Activated CD4-positive, alpha-beta T cell treated with anti-CD3 and anti-CD28 coated beads, Interleukin-2, amount 50 U/mL, for 48 hours (primary cell): ENCODE data around the gene MRGPRE.

Experiments
- DNase-seq, 2 experiments: peaks; one replicate each; pipeline ENCODE4 v3.0.0-alpha.2; 2020

The MRGPRE gene

DNA sequence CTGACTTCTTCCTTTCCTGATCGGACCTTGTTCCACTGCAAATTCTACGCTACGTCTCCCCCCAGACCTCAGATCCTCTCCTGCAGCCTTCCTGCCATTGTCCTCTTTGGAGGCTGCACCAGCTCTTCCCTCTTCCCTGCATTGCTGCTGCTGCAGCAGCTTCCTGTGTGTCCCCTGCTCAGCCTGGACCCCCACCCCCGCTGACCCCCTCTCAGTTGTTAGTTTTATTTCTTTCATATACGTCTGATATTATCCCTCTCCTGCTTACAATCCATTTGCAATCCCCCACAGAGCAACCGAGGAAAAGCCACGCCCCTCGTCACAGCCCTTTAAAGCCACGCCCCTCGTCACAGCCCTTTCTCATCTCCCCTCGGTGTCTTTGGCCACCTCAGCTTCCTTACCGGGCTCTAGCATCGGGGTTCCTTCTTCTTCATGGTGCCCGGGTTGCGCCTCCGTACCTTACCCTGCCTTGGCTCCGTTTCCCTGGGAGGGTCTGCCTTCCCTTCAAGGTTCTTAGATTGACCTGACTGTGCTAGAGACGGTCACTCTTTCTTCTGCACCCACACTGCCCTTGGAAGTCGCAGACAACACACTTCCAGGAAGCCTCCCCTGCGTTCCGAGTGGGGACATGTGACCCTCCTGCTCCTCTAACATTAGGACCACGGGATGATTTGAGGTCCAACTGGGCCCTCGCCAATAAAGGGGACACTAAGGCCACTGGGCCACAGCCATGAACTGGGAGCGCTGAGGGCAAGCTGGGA lies 18.4 kb downstream of the MRGPRE start:
- DNase-seq, result no peak

DNA sequence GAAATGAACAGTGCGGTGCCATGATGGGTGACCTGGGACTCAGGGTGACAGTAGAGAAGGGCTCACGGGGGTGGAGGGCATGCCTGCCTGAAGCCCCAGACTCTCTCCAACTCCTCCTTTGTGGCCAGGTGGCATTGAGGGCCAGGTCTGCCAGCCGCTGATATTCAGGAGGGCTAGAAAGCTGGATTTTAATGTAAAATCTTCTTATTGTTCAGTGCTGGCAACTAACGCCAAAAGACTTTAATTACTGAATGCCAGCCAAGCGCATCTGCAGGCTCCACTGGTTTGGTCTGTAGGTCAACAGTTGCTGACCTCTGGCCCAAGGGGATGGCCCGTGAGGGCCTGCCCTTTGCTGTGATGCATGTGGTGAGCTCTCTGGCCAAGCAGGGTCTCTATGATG lies 23.9 kb downstream of the MRGPRE start:
- no peak for DNase-seq

DNA sequence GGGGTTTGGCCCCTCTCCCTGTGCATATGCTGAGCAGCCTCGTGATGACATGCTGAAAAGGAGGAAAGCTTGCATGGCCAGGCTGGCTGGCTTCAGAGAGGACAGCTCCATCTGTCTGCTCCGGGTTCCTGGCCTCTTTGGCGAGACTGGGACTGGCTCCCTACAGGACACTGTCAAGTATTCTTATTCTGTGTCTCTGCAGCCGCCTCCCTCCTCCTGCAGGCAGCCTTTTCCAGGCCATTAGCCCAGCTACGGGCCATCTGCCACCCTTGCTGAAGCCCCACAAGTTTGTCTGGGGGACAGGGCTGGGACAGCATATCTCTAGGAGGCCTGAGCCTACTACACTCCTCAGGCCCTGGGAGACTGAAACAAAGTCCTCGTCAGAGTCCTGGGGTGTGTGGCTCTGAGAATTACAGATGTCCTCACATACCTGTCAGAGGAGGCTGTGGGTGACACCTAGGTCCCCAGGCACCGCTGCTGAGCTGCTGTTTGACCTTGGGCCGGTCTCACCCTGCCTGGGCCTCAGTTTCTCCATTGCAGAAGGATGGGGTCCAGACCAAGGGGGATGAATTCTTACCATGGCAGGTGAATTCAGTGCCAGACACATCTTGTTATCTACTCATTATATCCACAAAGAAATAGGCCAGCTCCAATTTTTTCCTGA lies 24.6 kb downstream of the MRGPRE start:
- DNase-seq, result no peak

DNA sequence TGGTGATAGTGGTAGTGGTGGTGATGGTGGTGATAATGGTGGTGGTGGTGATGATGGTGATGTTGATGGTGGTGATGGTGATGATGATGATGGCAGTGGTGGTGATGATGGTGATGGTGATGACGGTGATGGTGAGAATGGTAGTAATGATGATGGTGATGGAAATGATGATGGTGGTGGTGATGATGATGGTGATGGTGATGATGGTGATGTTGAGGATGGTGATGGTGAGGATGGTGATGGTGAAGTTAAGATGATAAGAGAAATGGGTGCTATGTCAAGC lies 25.4 kb downstream of the MRGPRE start:
- no peak for DNase-seq

DNA sequence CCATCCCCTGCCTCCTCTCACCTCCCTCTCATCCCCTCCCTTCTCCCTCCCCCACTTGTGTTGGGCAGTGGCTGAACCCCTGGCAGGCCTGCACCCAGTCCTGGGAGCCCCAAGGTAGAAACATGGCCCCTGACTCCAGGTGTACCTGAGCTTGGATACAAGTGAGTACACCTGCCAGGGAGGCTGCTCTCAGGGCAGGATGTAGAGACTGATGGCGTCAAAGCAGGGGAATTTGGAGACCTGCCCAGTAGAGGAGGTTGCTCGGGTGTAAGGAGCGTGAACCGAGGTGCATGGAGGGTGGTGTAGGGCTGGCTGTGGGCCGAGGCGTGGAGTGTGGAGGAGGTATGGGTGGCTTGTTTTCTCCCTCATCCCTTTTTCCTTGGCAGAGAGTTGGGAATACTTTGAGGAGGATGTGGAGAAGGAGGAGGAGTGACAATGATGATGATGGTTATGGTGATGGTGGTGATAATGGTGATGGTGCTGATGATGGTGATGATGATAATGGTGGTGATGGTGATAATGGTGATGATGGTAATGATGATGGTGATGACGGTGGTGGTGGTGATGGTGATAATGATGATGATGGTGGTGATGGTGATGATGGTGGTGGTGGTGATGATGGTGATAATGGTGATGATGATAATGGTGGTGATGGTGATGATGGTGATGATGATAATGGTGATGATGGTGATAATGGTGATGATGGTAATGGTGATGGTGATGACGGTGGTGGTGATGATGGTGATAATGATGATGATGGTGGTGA lies 25.9 kb downstream of the MRGPRE start:
- DNase-seq, result no peak

DNA sequence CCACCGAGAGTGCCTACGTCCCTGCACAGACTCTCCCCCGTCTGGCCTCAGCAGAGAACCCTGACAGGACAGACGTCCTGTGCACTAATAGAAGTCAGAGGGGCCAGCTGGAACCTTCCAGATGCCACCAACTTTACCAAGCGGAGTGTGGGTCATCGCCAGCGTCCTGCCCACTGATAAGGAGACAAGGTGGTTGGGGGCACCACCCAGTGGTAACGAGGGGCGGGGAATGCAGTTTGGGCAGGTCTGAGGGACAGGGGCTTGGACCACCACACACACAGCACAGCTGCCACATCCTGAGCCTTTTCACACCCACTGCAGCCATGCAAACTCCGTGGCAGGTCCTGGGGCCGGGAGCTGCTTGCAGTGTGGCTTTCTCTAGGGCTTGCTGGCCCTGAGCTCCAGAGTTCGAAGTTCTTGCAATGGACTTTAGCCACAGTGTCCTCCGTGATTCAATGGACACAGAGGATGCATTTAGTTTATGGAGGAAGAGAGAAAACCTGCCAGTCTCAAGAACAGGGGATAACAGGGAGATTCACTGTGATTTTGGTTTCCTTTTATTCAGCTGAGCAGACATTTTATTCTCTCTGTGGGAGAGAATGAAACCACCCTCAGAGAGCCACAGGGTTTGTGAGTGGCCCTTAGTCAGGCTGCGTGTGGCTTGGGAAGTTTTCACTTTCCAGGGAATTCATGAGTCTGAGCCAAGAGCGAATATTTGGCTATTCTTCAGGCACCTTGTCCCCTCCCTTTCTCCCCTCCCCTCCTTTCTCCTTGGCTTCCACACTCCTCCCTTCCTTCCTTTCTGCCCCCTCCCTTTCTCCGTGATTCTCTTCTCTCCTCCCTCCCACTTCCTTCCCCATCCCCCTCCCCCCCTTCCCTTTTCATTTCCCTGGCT lies 26.7 kb downstream of the MRGPRE start:
- DNase-seq, result no peak

DNA sequence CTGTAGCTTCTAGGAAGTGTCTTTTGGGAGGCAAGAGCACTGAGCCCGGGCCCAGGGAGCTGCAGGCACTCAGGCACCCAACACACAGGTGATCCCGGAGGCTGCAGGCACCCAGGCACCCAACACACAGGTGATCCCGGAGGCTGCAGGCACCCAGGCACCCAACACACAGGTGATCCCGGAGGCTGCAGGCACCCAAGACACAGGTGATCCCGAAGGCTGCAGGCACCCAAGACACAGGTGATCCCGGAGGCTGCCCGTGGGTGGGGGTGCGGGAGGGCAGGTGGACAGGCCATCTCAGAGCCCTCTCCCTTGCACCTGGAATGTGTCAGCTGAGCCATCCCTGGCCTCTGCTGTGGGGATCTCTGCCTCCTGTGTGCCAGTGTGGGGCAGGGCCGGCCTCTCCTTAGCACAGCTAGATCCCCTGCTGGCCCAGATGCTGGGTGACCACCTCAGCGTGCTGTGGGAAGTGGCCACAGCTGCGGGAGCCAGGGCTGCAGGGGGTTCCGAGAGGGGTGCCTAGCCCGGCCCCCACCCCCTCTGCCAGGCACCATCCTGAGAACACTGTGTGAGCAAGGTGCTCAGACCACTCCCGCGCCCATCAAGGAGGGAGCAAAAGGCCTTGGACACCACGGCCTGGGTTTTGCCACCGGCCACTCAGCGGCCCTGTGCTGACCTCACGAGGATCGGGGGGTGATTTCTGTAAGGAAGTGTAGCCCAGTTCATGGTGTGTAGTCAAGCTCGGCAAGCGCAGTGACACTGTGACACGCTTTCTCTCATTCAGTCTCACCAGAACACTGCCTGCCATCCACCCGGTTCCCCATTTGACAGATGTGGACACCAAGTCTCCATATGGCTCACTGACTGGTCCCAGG lies 27.8 kb downstream of the MRGPRE start:
- no peak for DNase-seq

DNA sequence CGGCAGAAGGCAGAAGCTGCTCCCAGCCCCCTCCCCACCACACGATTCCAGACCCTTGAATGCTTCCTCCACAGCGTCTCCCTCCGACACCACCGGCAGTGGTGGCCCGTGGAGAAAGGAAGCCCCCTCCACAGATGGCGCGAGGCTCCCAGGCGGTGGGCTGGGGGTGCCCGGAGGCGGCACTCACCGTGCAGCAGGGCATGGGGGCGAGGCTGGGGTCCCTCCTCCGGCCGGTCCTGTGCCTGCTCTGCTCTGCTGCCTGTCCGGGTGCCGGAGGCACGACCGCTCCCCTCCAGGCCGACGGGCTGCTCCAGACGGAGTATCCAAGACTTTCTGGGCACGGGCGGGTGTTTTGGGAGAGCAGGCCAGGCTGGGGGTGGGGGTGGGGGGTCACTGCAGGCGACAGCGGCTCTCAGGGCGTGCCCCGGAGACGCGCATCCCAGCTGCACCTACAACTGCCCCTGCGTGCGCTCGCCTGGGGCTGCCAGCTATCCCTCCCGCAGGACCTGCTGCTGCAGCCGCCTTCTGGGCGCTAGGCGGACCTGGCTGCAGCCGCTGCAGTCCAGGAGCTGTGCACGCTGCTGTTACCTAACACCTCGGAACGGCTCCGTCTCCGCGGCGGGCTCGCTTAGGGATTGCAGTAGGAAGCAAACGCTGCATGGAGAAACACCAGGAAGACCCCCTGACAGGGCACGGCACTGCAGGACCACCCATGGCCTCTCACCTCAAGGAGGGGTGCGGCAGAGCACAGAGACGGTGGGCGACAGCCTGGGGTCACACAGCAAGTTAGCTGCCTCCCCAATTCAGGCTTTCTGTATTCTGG lies 28.8 kb downstream of the MRGPRE start:
- DNase-seq, result no peak

DNA sequence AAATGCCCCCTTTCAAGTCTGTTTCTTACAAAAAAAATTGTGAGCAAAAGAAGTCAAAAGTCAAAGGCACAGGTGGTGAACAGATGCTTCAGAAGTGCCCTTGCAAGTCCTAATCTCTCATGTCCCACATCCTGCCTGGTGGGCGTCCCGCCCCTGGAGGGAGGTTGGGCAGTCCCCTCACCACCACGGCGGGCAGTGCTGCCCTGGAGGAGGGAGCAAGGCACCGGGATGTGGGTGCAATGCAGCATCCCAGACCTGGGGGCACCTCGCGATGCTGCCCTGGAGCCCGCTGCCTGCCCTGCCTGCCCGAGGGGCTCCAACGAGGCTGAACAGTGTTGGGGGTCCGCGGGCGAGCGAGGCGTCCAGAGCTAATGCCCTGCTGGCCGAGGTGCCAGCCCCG lies 29.5 kb downstream of the MRGPRE start:
- no peak for DNase-seq

DNA sequence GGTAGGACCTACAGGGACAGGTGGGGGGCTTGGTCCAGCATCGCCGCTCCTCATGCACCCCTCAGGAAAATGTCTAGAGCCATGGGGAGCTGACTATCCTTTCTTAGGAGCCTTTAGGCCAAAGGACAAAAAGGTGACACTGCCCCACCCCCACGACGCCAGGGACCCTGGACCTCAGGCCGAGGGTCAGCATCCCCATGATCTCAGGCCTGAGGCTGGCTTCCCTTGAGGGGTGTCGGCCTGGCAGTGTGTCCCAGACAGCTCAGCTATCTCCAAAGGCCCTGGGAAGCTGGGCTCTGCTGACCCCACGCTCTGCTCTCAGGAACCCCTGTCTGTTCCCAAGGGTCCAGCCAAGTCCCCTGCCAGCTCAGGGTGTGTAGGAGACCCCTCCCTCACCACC lies 29.9 kb downstream of the MRGPRE start:
- DNase-seq, result no peak

DNA sequence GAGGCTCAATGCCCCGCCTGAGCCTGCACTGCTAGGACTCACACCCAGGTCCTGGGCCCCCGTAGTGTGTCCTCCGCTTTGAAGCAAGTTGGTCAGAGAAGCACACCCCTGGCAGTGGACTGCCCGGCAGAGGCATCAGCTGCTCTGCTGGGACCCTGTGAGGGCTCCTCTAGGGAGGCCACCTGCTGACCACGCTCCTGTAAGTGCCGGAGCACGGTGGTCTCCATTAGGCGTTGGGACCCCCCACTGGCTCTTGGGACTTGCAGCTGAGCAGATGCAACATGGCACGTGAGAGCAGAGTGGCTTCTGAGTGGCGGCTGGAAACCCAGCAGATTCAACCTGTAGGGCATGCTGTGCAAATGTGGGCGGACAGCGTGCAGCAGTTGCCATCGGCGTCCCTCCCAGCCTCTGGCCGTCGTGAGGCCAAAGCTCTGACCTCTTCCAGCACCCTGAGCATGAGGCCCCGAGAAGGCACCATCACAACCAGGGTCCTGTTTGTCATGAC lies 30.5 kb downstream of the MRGPRE start:
- DNase-seq, result no peak

DNA sequence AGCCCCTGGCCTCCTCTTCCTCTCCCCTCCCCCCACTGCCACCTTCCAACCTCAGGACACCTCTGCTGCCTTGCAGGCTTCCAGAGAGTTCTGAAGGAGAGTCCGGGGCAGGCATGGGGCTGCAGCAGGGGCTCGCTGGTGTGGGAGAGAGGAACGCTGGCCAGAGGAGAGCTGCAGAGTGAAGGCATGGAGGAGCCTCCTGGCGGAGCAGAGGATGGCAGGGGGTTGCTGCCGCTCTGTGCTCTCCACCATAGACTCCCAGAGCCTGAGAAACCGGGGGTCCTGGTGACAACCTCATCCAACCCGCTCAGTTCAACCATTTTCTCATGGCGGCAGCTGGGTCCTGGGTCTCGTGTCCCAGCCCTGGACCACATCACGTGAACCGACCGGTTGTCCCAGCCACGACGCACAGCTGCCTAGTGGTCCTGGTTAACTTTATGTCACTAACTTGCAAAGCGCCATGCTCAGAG lies 31.1 kb downstream of the MRGPRE start:
- no peak for DNase-seq

DNA sequence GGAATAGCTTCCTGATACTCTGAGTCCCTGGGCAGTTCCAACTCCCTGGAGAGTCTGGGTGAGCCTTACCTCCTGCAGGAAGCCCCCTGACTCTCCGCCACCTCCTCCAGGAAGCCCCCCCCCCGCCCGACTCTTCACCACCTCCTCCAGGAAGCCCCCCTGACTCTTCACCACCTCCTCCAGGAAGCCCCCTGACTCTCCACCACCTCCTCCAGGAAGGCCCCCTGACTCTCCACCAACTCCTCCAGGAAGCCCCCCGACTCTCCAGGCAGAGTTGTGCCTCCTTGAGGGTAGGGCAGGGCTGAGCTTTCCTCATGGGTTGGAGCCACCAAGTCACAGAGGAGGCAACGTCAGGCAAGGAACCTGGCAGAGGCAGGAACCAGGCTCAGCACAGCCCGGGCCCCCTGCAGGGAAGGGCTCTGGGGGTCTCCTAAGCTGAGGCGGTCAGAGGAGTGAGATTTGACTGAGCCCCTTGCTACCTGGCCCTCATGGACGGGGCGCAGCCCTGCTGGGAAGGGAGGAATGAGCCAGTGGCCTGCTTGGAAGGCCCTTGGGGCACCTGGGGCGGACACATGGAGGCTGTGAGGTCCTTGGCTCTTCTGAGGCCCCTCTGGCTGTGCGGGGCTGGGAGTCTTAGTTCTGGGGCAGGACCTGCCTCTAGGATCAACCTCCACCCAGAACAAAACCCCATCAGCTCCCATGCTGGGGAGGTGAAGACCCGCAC lies 31.7 kb downstream of the MRGPRE start:
- DNase-seq, result no peak

DNA sequence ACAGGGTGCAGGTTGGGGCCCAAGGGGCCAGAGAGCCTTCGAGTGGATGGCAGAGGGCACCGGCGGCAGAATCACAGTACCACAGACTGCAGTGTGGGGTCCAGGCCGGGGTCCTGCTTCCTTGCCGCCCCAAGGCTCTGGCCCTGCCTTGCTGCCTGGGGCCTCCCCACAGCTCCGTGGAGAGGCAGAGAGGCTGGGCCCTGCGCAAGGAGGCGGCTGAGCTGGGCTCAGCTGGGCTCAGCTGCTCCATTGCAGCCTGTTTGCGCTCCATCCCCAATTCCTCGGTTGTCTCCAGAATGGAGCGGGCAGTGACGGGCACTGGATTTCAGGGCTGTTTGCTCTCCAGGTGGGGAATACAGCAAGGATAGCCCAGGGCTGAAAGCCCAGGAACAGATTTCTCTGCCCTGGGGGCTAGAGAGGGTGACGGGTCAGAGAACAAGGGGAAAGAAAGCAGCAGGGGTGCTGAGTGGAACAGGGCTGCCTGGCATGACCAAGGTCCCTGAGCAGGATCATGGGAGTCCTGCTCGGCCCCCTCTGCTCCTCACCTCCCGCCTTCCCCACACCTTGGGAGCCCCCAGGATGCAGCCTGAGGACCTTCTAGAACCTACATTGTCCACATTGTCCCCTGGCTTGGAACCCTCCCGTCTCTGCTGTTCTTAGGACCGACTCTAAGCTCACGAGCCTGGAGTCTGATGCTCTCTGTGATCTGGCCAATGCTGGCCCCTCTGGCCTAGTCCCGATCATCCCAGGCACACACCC lies 32.5 kb downstream of the MRGPRE start:
- no peak for DNase-seq

DNA sequence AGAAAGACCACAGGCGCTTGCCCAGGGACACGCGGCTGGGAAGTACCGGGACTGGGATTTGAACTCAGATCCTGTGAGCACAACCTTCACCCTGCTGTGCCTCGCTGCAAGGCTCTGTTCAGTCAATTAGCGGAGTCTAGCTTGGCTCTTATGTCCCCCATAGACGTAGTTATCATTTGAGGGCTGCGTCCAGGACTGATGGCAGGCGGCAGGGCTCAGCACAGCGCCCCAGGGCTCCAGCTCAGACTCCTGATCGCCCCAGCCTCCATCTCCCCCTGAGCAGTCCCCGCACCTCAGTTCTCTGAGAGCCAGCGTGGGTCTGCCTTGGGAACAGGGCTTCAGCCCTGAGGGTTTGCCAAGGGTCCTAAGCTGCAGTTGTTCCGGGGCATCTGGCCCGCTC lies 33.4 kb downstream of the MRGPRE start:
- no peak for DNase-seq

DNA sequence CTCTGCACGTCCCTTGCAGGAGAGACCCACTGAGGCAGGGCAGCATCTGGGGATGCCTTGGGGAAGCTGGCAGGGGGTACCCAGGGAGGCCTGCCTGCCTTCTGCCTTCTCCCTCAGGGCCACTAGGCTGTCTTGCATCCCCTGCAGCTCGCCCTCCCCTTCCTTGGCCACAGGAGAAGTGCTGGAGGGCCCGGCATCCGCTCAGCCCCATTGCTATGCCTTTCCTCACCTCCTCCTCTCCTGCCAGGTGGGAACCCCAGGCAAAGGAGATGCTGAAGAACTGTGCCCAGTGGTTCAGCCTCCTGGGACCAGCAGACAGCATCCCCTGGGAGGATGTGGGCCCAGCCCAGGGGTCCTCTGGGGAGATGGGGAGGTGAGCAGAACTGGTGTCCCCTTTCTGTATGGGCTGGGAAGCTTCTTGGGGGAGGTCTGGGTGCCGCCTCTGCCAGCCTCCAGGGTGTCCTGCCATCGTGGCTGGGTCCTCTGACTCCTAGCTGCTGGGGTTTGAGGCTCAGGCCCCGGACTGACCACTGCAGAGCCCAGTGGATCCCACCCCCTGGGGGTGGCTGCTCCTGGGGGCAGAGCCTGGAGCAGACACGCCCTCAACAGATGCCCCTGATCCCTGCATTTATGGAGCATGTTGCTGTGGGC lies 34.2 kb downstream of the MRGPRE start:
- DNase-seq, result no peak

DNA sequence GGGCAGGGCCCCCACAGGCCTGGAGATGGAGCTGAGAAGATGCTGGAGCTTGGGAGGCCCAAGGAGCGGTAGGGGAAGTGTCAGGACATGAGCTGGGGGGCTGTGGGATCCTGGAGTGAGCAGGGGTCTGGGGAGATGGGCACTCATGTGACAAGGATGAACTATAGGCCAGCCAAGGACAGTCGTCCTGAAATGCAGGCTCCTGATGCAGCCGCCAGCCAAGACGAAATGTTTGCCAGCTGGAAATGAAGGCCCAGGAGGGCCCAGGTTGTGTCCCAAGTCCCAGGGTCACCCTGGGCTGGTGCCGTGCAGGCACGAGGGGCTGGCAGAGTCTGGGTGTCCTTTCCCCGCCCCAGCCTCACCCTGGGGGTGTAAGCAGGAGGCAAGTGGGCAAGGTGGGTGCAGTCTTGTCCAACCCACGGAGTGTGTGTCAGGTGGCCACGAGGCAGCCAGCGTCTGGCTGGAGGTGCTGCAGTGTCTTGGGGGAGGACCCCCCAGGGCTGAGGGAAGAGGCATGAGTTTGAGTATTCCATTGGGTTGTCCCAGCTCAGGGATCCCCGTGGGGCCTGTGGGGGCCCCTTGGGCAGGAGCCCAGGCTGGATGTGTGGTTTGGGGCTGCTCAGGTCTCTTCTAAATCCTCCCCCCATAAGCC lies 35.0 kb downstream of the MRGPRE start:
- DNase-seq, result no peak
